C4-2B (cell line): ENCODE data around the gene SLC49A4.

ENCODE experiments used
- H3K27ac ChIP-seq: fragments of 450-650 bp; 2 replicates; pipeline ENCODE4 v1.5.1; 2017
- ZFX ChIP-seq: fragments of 450-650 bp; IDR thresholded peaks from 2 replicates; pipeline ENCODE4 v1.6.1; 2017
- TF ChIP-seq, protein P1 (sequence below): fragments of 450-650 bp; conservative IDR thresholded peaks from 2 replicates; pipeline ENCODE4 v1.5.1; 2017; ENCODE audit warnings: mild to moderate bottlenecking

SLC49A4 gene

DNA sequence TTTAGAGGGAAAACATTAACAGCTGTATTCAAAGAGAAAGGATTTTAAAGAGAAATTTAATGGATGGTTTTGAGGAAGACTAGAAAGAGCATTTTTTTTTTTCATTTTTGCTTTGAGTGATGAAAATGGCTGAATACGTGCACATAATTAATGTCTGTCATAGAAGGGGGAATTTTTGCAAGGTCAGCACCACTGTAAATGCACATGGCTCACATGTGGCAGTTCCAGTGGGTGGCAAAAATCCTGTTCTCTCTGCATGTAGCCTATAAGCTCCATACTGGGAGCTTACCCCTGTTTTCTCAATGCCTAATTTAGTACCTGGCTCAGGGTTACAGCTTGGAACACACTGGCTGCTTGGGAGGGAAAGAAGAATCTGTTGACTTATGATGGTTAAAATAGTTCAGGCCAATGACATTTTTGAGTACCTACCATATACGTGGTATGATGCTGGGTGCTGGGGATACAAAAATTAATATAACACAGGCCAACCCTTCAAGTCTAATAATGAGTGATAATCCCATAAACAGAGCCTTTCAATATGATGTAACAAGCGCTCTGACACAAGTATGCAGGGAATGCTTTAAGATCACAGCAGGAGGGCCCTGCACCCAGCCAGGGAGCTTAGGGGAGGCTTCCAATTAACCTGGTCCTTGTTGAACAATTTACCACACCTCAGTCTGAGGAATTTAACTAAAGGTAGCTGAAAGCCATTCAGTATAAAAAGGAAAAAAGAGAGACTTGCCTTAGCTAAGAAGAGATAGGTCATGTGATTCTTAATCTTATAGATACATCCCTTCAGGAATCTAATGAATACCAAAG, 34.2 kb upstream of the SLC49A4 start:
- H3K27ac ChIP-seq = no peak overlapping the region

DNA sequence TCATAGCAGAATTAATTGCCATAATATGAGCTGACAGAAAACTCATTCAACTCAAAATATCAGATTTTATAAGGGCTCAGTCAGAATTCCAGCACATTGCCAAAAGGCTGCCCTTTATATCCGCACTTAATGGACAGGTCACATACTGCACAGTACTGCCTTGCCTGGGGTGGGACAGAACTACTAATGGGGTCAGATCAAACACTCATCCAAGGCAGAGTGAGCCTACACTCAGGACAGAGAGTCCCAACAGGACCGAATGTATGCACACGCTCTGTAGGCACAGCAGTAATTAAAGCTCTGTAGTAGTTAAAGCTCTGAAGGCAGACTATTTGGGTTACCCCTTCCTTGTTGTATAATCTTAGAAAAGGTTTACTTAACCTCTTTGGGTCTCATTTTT, 28.4 kb upstream of the SLC49A4 start:
- TF ChIP-seq ZFX = no peak

More for the DNA sequence above, 34.2 kb upstream of the SLC49A4 start:
- no peak for TF ChIP-seq ZFX
- TF ChIP-seq, protein P1, sequence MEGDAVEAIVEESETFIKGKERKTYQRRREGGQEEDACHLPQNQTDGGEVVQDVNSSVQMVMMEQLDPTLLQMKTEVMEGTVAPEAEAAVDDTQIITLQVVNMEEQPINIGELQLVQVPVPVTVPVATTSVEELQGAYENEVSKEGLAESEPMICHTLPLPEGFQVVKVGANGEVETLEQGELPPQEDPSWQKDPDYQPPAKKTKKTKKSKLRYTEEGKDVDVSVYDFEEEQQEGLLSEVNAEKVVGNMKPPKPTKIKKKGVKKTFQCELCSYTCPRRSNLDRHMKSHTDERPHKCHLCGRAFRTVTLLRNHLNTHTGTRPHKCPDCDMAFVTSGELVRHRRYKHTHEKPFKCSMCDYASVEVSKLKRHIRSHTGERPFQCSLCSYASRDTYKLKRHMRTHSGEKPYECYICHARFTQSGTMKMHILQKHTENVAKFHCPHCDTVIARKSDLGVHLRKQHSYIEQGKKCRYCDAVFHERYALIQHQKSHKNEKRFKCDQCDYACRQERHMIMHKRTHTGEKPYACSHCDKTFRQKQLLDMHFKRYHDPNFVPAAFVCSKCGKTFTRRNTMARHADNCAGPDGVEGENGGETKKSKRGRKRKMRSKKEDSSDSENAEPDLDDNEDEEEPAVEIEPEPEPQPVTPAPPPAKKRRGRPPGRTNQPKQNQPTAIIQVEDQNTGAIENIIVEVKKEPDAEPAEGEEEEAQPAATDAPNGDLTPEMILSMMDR = no peak

DNA sequence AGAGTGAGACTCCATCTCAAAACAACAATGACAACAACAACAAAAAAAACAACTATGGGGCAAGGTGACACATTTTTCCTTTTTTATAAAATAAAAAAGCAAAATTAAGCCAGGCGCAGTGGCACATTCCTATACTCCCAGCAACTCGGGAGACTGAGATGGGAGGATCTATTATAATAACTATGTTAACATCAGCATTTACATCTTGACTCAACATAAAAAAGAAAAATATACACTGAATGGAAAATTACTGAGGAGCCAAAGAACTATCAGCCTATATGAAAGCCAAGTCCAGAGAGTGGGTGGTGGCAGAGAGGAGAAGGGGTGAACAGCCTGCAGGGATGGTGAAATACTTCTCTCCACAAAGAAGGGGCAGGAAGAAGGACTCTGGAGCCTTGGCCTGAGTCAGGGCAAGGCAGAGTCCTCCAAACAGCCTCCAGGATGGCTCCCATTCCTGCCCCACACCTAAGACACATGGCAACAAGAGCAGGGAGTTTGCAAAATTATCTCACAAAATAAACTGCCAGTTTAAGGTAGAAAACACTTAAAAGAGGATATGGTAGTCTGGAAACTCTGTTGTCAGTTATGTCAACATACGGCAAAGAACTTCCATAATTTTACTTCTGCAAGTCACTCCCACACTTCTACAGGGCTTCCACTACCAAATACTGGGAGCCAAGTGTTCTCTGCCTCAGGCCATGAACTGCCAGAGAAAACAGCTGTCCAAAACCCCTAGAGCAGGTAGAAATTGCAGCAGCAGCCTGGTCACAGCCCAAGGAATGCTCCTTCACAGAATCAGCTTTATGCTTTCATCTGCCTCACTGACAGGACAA, 27.1 kb upstream of the SLC49A4 start:
- H3K27ac ChIP-seq = no peak overlapping the region
- TF ChIP-seq ZFX = no peak
- TF ChIP-seq, protein P1 = no peak

More for the DNA sequence above, 28.4 kb upstream of the SLC49A4 start:
- no peak overlapping the region for H3K27ac ChIP-seq

DNA sequence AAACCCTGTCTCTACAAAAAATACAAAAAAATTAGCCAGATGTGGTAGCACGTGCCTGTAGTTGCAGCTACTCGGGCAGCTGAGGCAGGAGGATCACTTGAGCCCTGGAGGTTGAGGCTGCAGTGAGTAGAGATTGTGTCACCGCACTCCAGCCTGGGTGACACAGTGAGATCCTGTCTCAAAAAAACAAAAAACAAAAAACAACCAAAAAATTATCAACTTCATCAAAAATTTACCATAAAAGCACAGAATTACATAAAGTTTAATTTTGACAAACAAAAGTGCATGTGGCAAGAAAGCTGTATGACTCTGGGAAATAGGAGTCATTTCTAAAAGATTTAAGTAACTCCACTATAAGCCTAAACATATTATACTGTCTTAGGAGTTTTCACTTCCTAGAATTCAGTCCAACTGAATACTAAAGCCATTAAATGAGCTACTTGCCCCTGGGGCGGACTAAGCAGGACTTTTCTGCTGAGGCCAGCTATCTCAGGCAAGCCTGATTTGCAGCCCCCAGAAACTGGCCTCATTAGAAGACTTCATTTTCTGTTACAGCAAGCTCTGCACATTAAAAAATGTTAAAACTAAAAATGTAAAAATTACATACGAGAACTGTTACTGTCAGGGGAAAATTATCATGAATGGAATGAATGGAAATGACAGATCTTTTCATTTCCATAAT, 24.2 kb upstream of the SLC49A4 start:
- H3K27ac ChIP-seq = no peak overlapping the region
- no peak for TF ChIP-seq ZFX
- TF ChIP-seq, protein P1 = no peak

DNA sequence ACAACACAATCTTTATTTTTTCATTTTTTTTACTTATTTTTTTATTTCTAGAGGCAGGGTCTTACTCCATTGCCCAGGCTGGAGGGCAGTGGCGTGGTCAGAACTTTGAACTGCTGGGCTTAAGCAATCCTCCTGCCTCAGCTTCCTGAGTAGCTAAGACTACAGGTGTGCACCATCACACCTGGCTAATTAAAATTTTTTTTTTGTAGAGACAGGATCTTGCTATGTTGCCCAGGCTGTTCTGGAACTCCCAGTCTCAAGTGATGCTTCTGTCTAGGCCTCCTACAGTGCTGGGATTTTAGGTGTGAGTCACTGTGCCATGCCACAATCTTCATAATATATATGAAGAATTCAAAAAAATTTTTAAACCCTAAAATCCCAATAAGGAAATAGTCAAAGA, 22.0 kb upstream of the SLC49A4 start:
- H3K27ac ChIP-seq = no peak overlapping the region
- TF ChIP-seq ZFX = no peak
- TF ChIP-seq, protein P1 = no peak

DNA sequence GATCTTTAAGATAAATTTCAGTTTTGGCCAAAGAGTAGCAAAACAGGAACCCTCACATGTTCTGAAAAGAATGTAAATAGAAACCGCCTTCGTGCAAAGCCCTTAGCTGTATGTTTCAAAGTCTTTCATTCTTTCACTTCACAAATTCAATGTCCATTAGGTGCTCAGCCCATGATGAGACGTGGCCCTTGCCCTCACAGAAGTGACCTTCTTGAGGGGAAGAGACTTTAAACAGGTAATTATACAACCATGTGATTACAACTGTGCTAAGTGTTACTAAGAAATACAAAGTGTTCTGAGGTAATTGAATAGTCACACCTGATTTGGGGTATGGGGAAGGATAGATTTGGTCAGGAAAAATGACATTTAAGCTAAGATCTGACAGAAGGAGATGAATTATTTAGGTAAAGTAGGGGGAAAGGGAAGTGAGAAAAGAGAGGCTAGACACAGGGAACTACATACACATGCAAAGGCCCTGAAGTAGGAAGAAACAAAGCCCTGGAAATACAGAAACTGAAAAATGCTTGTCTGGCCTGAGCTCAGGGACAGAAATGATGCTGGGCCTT, 20.8 kb upstream of the SLC49A4 start:
- H3K27ac ChIP-seq = no peak overlapping the region
- TF ChIP-seq ZFX = no peak
- TF ChIP-seq, protein P1 = no peak

DNA sequence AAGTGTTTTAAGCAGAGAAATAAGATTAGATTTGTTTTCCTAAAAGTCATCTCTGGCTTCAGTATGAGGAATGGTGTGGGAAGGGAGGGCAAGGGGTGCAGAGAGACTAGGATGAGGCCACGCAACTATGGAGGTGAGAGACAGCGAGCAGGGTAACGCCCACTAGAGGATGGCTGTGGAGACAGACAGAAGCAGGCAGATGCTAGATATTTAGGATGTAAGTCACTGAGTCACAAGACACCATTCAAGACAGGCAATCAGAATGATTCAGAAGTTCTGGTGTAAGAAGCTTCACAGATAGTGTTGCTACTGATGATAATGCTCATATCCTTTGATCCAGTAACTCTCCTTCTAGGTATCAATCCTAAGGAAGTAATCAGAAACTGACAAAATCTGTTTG, 20.3 kb upstream of the SLC49A4 start:
- TF ChIP-seq, protein P1 = no peak
- TF ChIP-seq ZFX = no peak
- no peak overlapping the region for H3K27ac ChIP-seq
